Keratinocyte (primary cell): Measurements from ENCODE around the gene RACGAP1.

Source experiments
- CTCF ChIP-seq, 3 experiments: IDR thresholded peaks in 1 of 3; conservative IDR thresholded peaks in 1 of 3; optimal IDR thresholded peaks in 1 of 3; 2 replicates in 2 of 3; 3 replicates in 1 of 3; pipeline versions ENCODE3 to v1.5.1; 2011; ENCODE audit warnings: low read length in 3 of 3, mild to moderate bottlenecking in 3 of 3, moderate library complexity in 2 of 3, control low read depth in 1 of 3, inconsistent platforms in 1 of 3; ENCODE audit not compliant: insufficient read depth in 2 of 3; ENCODE audit errors: extremely low read depth in 1 of 3
- EZH2 ChIP-seq: IDR thresholded peaks from one replicate; pipeline ENCODE4 v1.6.1; 2012; ENCODE audit warnings: inconsistent platforms, mild to moderate bottlenecking, low read length, moderate library complexity

DNA sequence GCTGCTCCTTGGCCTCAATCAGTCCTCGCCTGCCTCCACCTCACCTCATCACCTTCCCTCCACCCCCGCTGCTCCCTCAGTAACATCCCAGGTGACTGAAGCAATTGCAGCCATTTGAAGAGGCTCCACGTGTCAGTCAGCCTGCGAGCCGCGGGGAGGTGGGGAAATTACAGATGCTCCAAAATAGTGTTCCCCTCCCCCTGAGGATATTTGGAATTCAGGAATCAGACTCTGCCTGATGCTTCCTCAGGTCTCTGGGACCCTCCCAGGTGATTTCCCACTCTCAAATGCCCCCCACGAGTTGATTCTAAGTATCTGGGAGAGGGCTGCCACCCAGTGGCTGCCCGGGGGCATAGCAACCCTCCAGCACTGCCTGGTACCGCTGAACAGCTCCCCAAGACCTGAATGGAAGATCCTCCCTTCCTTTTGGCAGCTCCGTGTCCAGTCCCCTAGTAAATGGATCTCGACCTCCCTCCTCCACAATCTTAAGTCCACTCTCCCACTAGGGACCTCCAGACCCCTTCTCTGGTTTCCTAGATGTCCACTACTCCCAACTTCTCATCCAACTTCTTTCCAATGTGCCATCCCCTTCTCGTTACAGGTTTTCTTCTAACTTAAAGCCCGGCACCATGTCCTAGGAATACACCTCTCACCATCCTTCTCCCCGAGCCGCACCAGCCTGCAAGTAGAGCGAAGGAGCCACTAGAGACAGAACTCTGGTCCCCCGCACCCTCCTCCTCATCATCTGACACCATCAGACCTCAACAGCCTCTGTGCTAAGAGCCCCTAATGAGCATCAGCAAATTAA, 30.7 kb upstream of the RACGAP1 start:
- peak; percentile 94 to 97 (median 97) for TF ChIP-seq CTCF (optimal IDR thresholded peaks at IDR 0.05 in 1 of 3, IDR thresholded peaks at IDR 0.05 in 1 of 3, conservative IDR thresholded peaks at IDR 0.05 in 1 of 3; ENCODE audit: extremely low read depth in 1 of 3, insufficient read depth in 2 of 3, low read length in 3 of 3)
- no peak for TF ChIP-seq EZH2
